MM.1S (cell line): Measurements from ENCODE around the gene NOTUM.

Experiments used
- DNase-seq: peaks from one replicate; pipeline ENCODE4 v3.0.0-alpha.2; 2015
- H2AFZ ChIP-seq: fragments of 300-600 bp; sonication (generic); 2 replicates; pipeline ENCODE4 v1.6.0; 2016; ENCODE audit warnings: antibody characterized with exemption, low read length
- H3F3A ChIP-seq: fragments of 300-600 bp; sonication (generic); 2 replicates; pipeline ENCODE4 v1.6.1; 2016; ENCODE audit warnings: mild to moderate bottlenecking, antibody characterized with exemption, low read length, moderate library complexity, mixed read lengths; ENCODE audit not compliant: insufficient read depth
- H3K27ac ChIP-seq: fragments of 300-600 bp; sonication (generic); 2 replicates; pipeline ENCODE4 v1.5.1; 2016; ENCODE audit warnings: mild to moderate bottlenecking, low read length
- H3K27me3 ChIP-seq: fragments of 300-600 bp; sonication (generic); replicated peaks from 2 replicates; pipeline ENCODE4 v1.6.0; 2016; ENCODE audit warnings: low read length; ENCODE audit not compliant: insufficient read depth
- H3K36me3 ChIP-seq: fragments of 300-600 bp; sonication (generic); replicated peaks from 2 replicates; pipeline ENCODE4 v1.6.1; 2016; ENCODE audit warnings: mild to moderate bottlenecking, low read length, mixed read lengths; ENCODE audit not compliant: insufficient read depth
- H3K4me1 ChIP-seq: fragments of 300-600 bp; sonication (generic); 2 replicates; pipeline ENCODE4 v1.6.1; 2016; ENCODE audit warnings: low read length, mixed read lengths
- H3K4me2 ChIP-seq: fragments of 300-600 bp; sonication (generic); 2 replicates; pipeline ENCODE4 v1.6.0; 2016; ENCODE audit warnings: low read depth, low read length
- H3K4me3 ChIP-seq: fragments of 300-600 bp; sonication (generic); 2 replicates; pipeline ENCODE4 v1.5.1; 2016; ENCODE audit warnings: low read length, mixed read lengths
- H3K79me2 ChIP-seq: fragments of 300-600 bp; sonication (generic); 2 replicates; pipeline ENCODE4 v1.6.1; 2016; ENCODE audit warnings: mixed run types, low read length, mixed read lengths
- H3K9ac ChIP-seq: fragments of 300-600 bp; sonication (generic); 2 replicates; pipeline ENCODE4 v1.6.1; 2016; ENCODE audit warnings: low read length, mixed read lengths
- H3K9me2 ChIP-seq: fragments of 300-600 bp; sonication (generic); replicated peaks from 2 replicates; pipeline ENCODE4 v1.6.1; 2016; ENCODE audit warnings: mild to moderate bottlenecking, low read length, mixed read lengths; ENCODE audit not compliant: insufficient read depth
- H3K9me3 ChIP-seq: fragments of 300-600 bp; sonication (generic); replicated peaks from 2 replicates; pipeline ENCODE4 v1.6.1; 2016; ENCODE audit warnings: mild to moderate bottlenecking, low read length, mixed read lengths; ENCODE audit not compliant: insufficient read depth
- H4K20me1 ChIP-seq: fragments of 300-600 bp; sonication (generic); 2 replicates; pipeline ENCODE4 v1.6.1; 2016; ENCODE audit warnings: mild to moderate bottlenecking, low read length, moderate library complexity, mixed read lengths; ENCODE audit not compliant: insufficient read depth
- CTCF ChIP-seq: fragments of 300-600 bp; sonication (generic); IDR thresholded peaks from 2 replicates; pipeline ENCODE4 v1.5.1; 2016; ENCODE audit warnings: antibody characterized with exemption, low read length, mixed read lengths
- EZH2 ChIP-seq: fragments of 300-600 bp; sonication (generic); optimal IDR thresholded peaks from 2 replicates; pipeline ENCODE3; 2017; ENCODE audit warnings: low read depth, mild to moderate bottlenecking, antibody characterized with exemption, low read length, mixed read lengths
- EZH2phosphoT487 ChIP-seq: fragments of 300-600 bp; sonication (generic); IDR thresholded peaks from 2 replicates; pipeline ENCODE4 v1.6.1; 2018; ENCODE audit warnings: antibody characterized with exemption, low read length

The NOTUM gene

GRCh38 chr17:81998212-81998611 lies 37.2 kb upstream of the NOTUM start:
- H3K9ac ChIP-seq: no peak overlapping the region
- no peak overlapping the region for H3K4me3 ChIP-seq
- H2AFZ ChIP-seq: no peak overlapping the region
- no peaks in the 10 kb centered on the region for H3F3A ChIP-seq
- no peaks in the 10 kb centered on the region for H3K9me2 ChIP-seq
- no peak for TF ChIP-seq EZH2
- no peak for TF ChIP-seq EZH2phosphoT487
- TF ChIP-seq CTCF: no peak
- H3K79me2 ChIP-seq: no peaks in the 10 kb centered on the region
- no peaks in the 10 kb centered on the region for H3K4me1 ChIP-seq
- no peak for DNase-seq
- H3K4me2 ChIP-seq: no peak overlapping the region
- no peak overlapping the region for H3K27ac ChIP-seq
- no peaks in the 10 kb centered on the region for H3K9me3 ChIP-seq
- H3K36me3 ChIP-seq: no peaks in the 10 kb centered on the region
- no peaks in the 10 kb centered on the region for H3K27me3 ChIP-seq
- no peaks in the 10 kb centered on the region for H4K20me1 ChIP-seq

GRCh38 chr17:81996757-81997441 lies 35.9 kb upstream of the NOTUM start:
- Histone ChIP-seq H3K9ac (no peak overlapping the region), H3K9me2 (no peaks in the 10 kb centered on the region), H3K4me1 (no peaks in the 10 kb centered on the region), H3K4me3 (no peak overlapping the region), H3F3A (no peaks in the 10 kb centered on the region), H3K27ac (no peak overlapping the region), H2AFZ (no peak overlapping the region), H3K4me2 (no peak overlapping the region), H3K27me3 (no peaks in the 10 kb centered on the region), H3K9me3 (no peaks in the 10 kb centered on the region), H3K79me2 (no peaks in the 10 kb centered on the region), H4K20me1 (no peaks in the 10 kb centered on the region), H3K36me3 (no peaks in the 10 kb centered on the region)
- no peak for TF ChIP-seq EZH2
- TF ChIP-seq CTCF: no peak
- TF ChIP-seq EZH2phosphoT487: no peak
- no peak for DNase-seq

- Histone ChIP-seq H3K27ac (no peak overlapping the region), H3K4me2 (no peak overlapping the region), H3K9me2 (no peaks in the 10 kb centered on the region), H3K4me3 (no peak overlapping the region), H3K4me1 (no peaks in the 10 kb centered on the region), H3K79me2 (no peaks in the 10 kb centered on the region), H3K9ac (no peak overlapping the region), H3K36me3 (no peaks in the 10 kb centered on the region), H3F3A (no peaks in the 10 kb centered on the region), H4K20me1 (no peaks in the 10 kb centered on the region), H3K9me3 (no peaks in the 10 kb centered on the region), H2AFZ (no peak overlapping the region), H3K27me3 (no peaks in the 10 kb centered on the region)
- no peak for TF ChIP-seq EZH2
- DNase-seq: no peak
These were observed 35.3 kb upstream of the NOTUM start for GRCh38 chr17:81996232-81996756.

- Histone ChIP-seq H3K4me3 (no peak overlapping the region), H3K9ac (no peak overlapping the region), H3K79me2 (no peaks in the 10 kb centered on the region), H3K36me3 (no peaks in the 10 kb centered on the region), H3K27me3 (no peaks in the 10 kb centered on the region), H3F3A (no peaks in the 10 kb centered on the region), H3K4me1 (no peaks in the 10 kb centered on the region), H3K27ac (no peak overlapping the region), H3K4me2 (no peak overlapping the region), H4K20me1 (no peaks in the 10 kb centered on the region), H3K9me2 (no peaks in the 10 kb centered on the region), H3K9me3 (no peaks in the 10 kb centered on the region), H2AFZ (no peak overlapping the region)
- no peak for TF ChIP-seq EZH2phosphoT487
- TF ChIP-seq CTCF: no peak
- no peak for TF ChIP-seq EZH2
- no peak for DNase-seq
These were observed 34.7 kb upstream of the NOTUM start for GRCh38 chr17:81995463-81996231.
